Liver (tissue), 9 donors: ENCODE data around the gene KLHDC7B. TPM values are rescaled to one million over a fixed set of nuclear protein-coding genes. Genes with fewer than 3 reads are reported as not detected.

Experiments
- DNase-seq: peaks from one replicate; pipeline ENCODE4 v3.0.0-alpha.2; 2017; ENCODE audit warnings: low spot score
- H3K27ac ChIP-seq, 2 donors: one replicate each; pipeline ENCODE4 v1.7.0; 2013; ENCODE audit warnings: inconsistent platforms in 2 of 2, low read length in 2 of 2, control low read depth in 1 of 2, low read depth in 1 of 2, mild to moderate bottlenecking in 1 of 2
- H3K27me3 ChIP-seq, 4 donors: one replicate each; pipeline versions ENCODE4 v1.6.1 to v1.7.0; 2013; ENCODE audit warnings: low read length in 3 of 4, inconsistent platforms in 1 of 4, mild to moderate bottlenecking in 1 of 4, moderate library complexity in 1 of 4; ENCODE audit not compliant: control insufficient read depth in 4 of 4, insufficient read depth in 4 of 4
- H3K36me3 ChIP-seq, 4 donors: one replicate each; pipeline versions ENCODE4 v1.6.1 to v1.7.0; 2013; ENCODE audit warnings: low read length in 3 of 4, mild to moderate bottlenecking in 3 of 4, low read depth in 1 of 4, moderate library complexity in 1 of 4; ENCODE audit not compliant: control insufficient read depth in 4 of 4, insufficient read depth in 3 of 4
- H3K4me1 ChIP-seq, 4 donors: one replicate each; pipeline versions ENCODE4 v1.6.1 to v1.7.0; 2013; ENCODE audit warnings: low read length in 3 of 4, mild to moderate bottlenecking in 3 of 4, moderate library complexity in 1 of 4; ENCODE audit not compliant: control insufficient read depth in 4 of 4, insufficient read depth in 4 of 4
- H3K4me3 ChIP-seq, 3 donors: one replicate each; pipeline versions ENCODE4 v1.6.1 to v1.7.0; 2013; ENCODE audit warnings: low read length in 3 of 3, control low read depth in 1 of 3, low read depth in 1 of 3, mild to moderate bottlenecking in 1 of 3
- H3K9ac ChIP-seq, 2 donors: one replicate each; pipeline ENCODE4 v1.7.0; 2013; ENCODE audit warnings: low read length in 2 of 2, mild to moderate bottlenecking in 2 of 2, moderate library complexity in 2 of 2, control low read depth in 1 of 2, low read depth in 1 of 2
- H3K9me3 ChIP-seq, 4 donors: one replicate each; pipeline versions ENCODE4 v1.6.1 to v1.7.0; 2013; ENCODE audit warnings: low read length in 3 of 4; ENCODE audit not compliant: control insufficient read depth in 4 of 4
- CTCF ChIP-seq: fragments of 150-350 bp; IDR thresholded peaks from 2 replicates; pipeline ENCODE4 v1.5.1; 2017; ENCODE audit warnings: improper control_type of control experiment, low read depth, low read length; ENCODE audit not compliant: missing input control
- EGR1 ChIP-seq, 2 donors: IDR thresholded peaks; 2 replicates each; pipeline ENCODE4 v1.6.1; 2016 to 2018; ENCODE audit warnings: antibody characterized with exemption in 2 of 2, low read depth in 2 of 2
- FOXA1 ChIP-seq: IDR thresholded peaks from 2 replicates; pipeline ENCODE4 v1.6.1; 2016; ENCODE audit warnings: antibody characterized with exemption
- GABPA ChIP-seq, 2 donors: IDR thresholded peaks in 1 of 2; conservative IDR thresholded peaks in 1 of 2; 2 replicates each; pipeline ENCODE4 v1.6.1; 2016; ENCODE audit warnings: antibody characterized with exemption in 2 of 2, mild to moderate bottlenecking in 1 of 2, moderate library complexity in 1 of 2
- HNF4A ChIP-seq, 2 donors: conservative IDR thresholded peaks; 2 replicates each; pipeline ENCODE4 v1.6.1; 2016; ENCODE audit warnings: antibody characterized with exemption in 2 of 2, mild to moderate bottlenecking in 2 of 2
- HNF4G ChIP-seq: IDR thresholded peaks from 2 replicates; pipeline ENCODE4 v1.6.1; 2016; ENCODE audit warnings: antibody characterized with exemption
- JUND ChIP-seq, 2 donors: IDR thresholded peaks; 2 replicates each; pipeline ENCODE4 v1.6.1; 2016; ENCODE audit warnings: antibody characterized with exemption in 2 of 2
- MAX ChIP-seq: IDR thresholded peaks from 2 replicates; pipeline ENCODE4 v1.6.1; 2016; ENCODE audit warnings: antibody characterized with exemption
- RAD21 ChIP-seq, 2 donors: IDR thresholded peaks; 2 replicates each; pipeline ENCODE4 v1.6.1; 2016; ENCODE audit warnings: antibody characterized with exemption in 2 of 2, mild to moderate bottlenecking in 2 of 2
- RXRA ChIP-seq, 2 donors: IDR thresholded peaks; 2 replicates each; pipeline ENCODE4 v1.6.1; 2017 to 2018; ENCODE audit warnings: antibody characterized with exemption in 2 of 2, mild to moderate bottlenecking in 1 of 2
- SP1 ChIP-seq: IDR thresholded peaks from 2 replicates; pipeline ENCODE4 v1.6.1; 2018; ENCODE audit warnings: antibody characterized with exemption, mild to moderate bottlenecking
- YY1 ChIP-seq: IDR thresholded peaks from 2 replicates; pipeline ENCODE4 v1.6.1; 2016; ENCODE audit warnings: antibody characterized with exemption, mild to moderate bottlenecking
- WGBS: extraction: QIAGEN DNeasy Blood & Tissue Kit; methylation state at CpG from one replicate; pipeline ENCODE4 v1.1.7; 2013; 5-methylcytosine and 5-hydroxymethylcytosine counted together
- polyA plus RNA-seq, 2 donors: library from polyadenylated mRNA; stranded (reverse) in 1 of 2; unstranded in 1 of 2; fragments of 200-250 nt in 1 of 2; fragments of >200 nt in 1 of 2; fragmentation: Nextera tagmentation in 1 of 2; extraction: Ambion mirVana in 1 of 2; gene quantifications; one replicate each; pipeline versions ENCODE4 v1.2.1 to v1.2.3, GENCODE V29; 2013 to 2015
- total RNA-seq, 2 donors: library from RNA; depleted of rRNA; stranded (reverse); fragments of >200 nt; gene quantifications; one replicate each; pipeline ENCODE4 v1.2.3, GENCODE V29; 2014
- TF ChIP-seq, protein P1 (sequence below): IDR thresholded peaks from 2 replicates; pipeline ENCODE4 v1.6.1; 2016; ENCODE audit warnings: antibody characterized with exemption
- TF ChIP-seq, protein P2 (sequence below): IDR thresholded peaks from 2 replicates; pipeline ENCODE4 v1.6.1; 2016; ENCODE audit warnings: antibody characterized with exemption
- donor health status: healthy.
- donor health status: healthy.
- donor health status: healthy.
- donor health status: healthy.
- donor health status: healthy.

Gene KLHDC7B
- total and polyA plus RNA-seq, 4 donors: 0.08 to 0.16 (median 0.08) TPM; not detected in 1

DNA sequence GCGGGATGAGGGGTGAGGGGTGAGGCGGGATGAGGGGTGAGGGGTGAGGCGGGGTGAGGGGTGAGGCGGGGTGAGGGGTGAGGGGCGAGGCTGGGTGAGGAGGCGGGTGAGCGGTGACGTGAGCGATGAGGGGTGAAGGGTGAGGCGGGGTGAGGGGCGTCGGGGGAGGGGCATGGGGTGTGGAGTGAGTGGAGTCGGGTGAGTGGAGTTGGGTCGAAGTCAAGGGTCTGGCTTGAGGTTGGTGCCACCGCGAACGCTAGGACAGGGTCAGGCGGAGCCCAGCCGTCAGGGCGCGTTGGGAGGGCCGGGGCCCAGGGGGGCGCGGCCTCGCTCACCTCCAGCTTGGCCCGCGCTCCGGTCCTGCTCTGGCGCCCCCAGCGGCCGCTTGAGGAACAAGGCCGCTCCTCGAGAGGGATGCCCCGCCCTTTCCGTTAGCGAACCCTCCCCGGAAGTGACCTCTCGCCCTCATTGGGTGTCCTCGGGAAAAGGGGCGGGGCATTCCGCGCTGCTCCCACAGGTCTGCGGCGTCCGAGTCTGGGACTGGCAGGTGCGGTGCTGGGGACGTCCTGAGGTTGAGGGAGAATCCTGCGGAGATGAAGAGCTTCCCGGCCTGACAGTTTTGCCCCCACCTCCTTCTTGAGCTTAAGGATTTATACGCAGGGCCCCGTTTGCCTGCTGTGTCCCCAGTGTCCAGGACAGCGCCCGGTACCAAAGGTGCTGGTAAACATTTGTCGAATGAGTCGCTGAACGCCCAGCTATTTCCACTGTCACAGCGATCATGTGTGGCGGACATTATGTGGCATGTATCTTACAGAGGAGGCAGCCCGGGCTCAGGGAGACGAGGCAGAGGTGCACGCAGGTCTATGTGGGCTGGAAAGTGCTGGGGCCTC lies 17.1 kb downstream of the KLHDC7B start, which contains the start of gene SYCE3 (continued):
- TF ChIP-seq EGR1 (IDR thresholded peaks at IDR 0.05; ENCODE audit: low read depth in 2 of 2) (peak in 1 of 2 donors; percentile 51), GABPA (IDR thresholded peaks at IDR 0.05 in 1 of 2, conservative IDR thresholded peaks at IDR 0.05 in 1 of 2) (peak; percentile 66 to 92), RXRA (IDR thresholded peaks at IDR 0.05) (peak; percentile 58 to 67), SP1 (peak; percentile 80), RAD21 (IDR thresholded peaks at IDR 0.05) (peak; percentile 75 to 82)
- TF ChIP-seq, protein P1, sequence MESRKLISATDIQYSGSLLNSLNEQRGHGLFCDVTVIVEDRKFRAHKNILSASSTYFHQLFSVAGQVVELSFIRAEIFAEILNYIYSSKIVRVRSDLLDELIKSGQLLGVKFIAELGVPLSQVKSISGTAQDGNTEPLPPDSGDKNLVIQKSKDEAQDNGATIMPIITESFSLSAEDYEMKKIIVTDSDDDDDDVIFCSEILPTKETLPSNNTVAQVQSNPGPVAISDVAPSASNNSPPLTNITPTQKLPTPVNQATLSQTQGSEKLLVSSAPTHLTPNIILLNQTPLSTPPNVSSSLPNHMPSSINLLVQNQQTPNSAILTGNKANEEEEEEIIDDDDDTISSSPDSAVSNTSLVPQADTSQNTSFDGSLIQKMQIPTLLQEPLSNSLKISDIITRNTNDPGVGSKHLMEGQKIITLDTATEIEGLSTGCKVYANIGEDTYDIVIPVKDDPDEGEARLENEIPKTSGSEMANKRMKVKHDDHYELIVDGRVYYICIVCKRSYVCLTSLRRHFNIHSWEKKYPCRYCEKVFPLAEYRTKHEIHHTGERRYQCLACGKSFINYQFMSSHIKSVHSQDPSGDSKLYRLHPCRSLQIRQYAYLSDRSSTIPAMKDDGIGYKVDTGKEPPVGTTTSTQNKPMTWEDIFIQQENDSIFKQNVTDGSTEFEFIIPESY: no peak

GRCh38 chr22:50563413-50564160 lies 17.9 kb downstream of the KLHDC7B start:
- DNase-seq: no peak
- Histone ChIP-seq H3K4me3 (peak overlapping the region; percentile 76 to 81 (median 77)), H3K27ac (peak overlapping the region; percentile 90 to 93), H3K36me3 (no peaks in the 10 kb centered on the region), H3K9me3 (no peaks in the 10 kb centered on the region), H3K9ac (peak overlapping the region; percentile 85 to 90), H3K27me3 (no peaks in the 10 kb centered on the region), H3K4me1 (peaks cover 2 to 11% (median 5%) of the 10 kb centered on the region in 4 donors)
- WGBS: 9% methylated on average over 17 of the region's 17 CpGs
- TF ChIP-seq, protein P2, sequence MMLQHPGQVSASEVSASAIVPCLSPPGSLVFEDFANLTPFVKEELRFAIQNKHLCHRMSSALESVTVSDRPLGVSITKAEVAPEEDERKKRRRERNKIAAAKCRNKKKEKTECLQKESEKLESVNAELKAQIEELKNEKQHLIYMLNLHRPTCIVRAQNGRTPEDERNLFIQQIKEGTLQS: no peak
- TF ChIP-seq YY1: peak; percentile 77
- peak in 1 of 2 donors; percentile 43 for TF ChIP-seq RXRA (IDR thresholded peaks at IDR 0.05)

- H3K9ac ChIP-seq: peak overlapping the region; percentile 17 to 85
- H3K36me3 ChIP-seq: peaks cover 0 to 3% (median 0%) of the 10 kb centered on the region in 4 donors
- no peaks in the 10 kb centered on the region for H3K9me3 ChIP-seq
- peak overlapping the region in 1 of 3 donors; percentile 24 for H3K4me3 ChIP-seq
- peaks cover 3 to 16% (median 10%) of the 10 kb centered on the region in 4 donors for H3K4me1 ChIP-seq
- no peak for TF ChIP-seq JUND (IDR thresholded peaks at IDR 0.05)
- no peak for TF ChIP-seq FOXA1
- TF ChIP-seq YY1: no peak
- TF ChIP-seq MAX: no peak
- no peak for TF ChIP-seq CTCF
- peak in 1 of 2 donors; percentile 59 for TF ChIP-seq RXRA (IDR thresholded peaks at IDR 0.05)
- TF ChIP-seq, protein P2: no peak
- TF ChIP-seq HNF4G: no peak
- TF ChIP-seq HNF4A (conservative IDR thresholded peaks at IDR 0.05): no peak
- WGBS: 68% methylated on average over 11 of the region's 11 CpGs
- DNase-seq: no peak
- no peaks in the 10 kb centered on the region for H3K27me3 ChIP-seq
- H3K27ac ChIP-seq: peak overlapping the region; percentile 90 to 93
These were observed 18.6 kb downstream of the KLHDC7B start for GRCh38 chr22:50564289-50564688.
